Activated CD4-positive, alpha-beta T cell treated with anti-CD3 and anti-CD28 coated beads, Interleukin-2, amount 50 U/mL, for 24 hours (primary cell): ENCODE measurements around the gene PARD6B.
"Not testable (repeated sequence)": the region's sequence is repeated elsewhere in the genome, so short reads cannot be mapped to it uniquely, and the experiment has no call there.

ENCODE experiments used
- DNase-seq, 2 donors: peaks; one replicate each; pipeline ENCODE4 v3.0.0-alpha.2; 2020; ENCODE audit warnings: low read depth in 1 of 2, low spot score in 1 of 2

Gene PARD6B, protein sequence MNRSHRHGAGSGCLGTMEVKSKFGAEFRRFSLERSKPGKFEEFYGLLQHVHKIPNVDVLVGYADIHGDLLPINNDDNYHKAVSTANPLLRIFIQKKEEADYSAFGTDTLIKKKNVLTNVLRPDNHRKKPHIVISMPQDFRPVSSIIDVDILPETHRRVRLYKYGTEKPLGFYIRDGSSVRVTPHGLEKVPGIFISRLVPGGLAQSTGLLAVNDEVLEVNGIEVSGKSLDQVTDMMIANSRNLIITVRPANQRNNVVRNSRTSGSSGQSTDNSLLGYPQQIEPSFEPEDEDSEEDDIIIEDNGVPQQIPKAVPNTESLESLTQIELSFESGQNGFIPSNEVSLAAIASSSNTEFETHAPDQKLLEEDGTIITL

DNA sequence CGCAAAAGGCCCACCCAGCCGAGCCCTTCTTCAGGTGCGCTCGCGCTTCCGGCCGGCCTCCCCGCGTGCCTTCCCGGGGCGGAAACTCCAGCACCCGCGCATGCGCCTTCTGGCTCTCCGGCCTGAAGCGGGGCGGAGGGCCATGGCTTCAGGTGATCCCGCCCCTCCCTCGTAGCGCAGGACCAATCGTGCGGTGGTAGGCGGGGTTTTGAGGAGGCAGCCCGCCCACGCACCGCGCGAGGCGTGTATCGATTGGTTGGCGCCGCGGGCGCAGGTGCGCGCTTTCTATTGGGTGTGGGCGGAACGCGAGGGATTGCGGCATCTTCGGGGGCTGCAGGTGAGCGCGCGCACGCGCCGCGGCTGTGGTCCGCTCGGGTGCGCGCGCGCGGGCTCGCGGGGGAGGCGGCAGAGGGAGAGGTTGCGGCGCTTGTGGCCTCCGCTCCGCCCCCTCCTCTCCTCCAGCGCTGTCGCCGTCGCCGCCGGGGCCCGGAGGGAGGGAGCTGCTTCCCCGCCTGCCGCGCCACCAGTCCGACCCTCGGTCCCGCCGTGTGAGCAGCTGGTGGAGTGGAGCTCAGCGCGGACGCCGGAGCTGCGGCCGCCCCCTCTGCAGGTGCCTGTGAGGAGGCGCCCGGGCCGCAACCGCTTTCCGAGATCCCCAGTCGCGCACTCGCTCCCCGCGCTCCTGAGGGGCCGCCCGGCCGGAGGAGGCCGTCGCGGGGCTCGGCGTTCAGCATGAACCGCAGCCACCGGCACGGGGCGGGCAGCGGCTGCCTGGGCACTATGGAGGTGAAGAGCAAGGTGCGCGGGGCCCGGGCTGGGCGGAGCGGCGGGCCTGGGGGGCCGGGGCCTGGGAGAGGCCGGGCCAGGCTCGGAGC lies at the start of gene PARD6B:
TSS of gene PARD6B (plus strand) at position 526 of the 875 bp plus-strand sequence. CDS start at position 733, 207 bp downstream.
- peak; percentile 98 to 99 for DNase-seq

DNA sequence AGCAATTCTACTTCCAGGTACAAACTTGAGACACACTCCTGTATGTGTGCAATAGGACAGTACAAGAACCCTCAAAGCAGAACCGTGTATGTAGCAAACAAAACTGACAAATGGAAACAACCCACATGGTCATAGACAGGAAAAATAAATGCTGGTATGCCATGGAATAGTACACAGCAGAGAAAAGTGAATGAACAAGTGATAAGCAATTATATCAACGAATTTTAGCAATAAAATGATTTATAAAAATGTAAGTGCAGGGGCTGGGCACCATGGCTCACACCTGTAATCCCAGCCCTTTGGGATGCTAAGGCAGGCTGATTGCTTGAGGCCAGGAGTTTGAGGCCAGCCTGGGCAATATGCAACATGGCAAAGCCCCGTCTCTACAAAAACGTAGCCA lies 49.3 kb upstream of the PARD6B start:
- DNase-seq, result no peak

DNA sequence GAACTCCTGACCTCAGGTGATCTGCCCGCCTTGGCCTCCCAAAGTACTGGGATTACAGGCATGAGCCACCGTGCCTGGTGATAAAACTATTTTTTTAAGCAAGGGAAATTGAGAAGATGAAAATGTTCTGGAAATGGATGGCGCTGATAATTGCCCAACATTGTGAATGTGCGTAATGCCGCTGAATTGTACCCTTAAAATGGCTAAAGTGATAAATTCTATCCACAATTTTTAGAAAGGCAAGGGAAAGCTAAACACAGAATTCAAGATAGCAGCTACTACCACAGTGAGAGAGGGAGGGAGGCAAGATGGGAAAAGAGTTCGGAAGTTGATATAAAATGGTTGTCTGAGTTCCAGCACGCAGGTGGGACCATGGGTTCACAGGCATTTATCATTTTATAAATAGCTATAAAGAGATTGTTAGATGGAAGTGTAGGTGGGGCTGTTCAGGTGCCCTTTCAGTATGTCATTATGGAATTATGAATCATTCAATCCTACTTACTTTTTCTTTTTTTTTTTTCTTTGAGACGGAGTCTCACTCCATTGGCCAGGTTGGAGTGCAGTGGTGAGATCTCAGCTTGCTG lies 48.3 kb upstream of the PARD6B start:
- DNase-seq, result no peak

DNA sequence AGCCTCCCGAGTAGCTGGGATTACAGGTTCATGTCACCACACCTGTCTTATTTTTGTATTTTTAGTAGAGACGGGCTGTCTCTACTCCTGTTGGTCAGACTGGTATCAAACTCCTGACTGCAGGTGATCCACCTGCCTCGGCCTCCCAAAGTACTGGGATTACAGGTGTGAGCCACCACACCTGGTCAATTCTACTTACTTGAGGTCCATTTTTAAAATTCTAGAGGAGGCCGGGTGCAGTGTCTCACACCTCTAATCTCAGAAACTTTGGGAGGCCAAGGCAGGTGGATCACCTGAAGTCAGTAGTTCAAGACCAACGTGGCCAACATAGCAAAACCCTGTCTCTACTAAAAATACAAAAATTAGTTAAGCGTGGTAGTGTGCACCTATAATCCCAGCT lies 47.8 kb upstream of the PARD6B start:
- no peak for DNase-seq

DNA sequence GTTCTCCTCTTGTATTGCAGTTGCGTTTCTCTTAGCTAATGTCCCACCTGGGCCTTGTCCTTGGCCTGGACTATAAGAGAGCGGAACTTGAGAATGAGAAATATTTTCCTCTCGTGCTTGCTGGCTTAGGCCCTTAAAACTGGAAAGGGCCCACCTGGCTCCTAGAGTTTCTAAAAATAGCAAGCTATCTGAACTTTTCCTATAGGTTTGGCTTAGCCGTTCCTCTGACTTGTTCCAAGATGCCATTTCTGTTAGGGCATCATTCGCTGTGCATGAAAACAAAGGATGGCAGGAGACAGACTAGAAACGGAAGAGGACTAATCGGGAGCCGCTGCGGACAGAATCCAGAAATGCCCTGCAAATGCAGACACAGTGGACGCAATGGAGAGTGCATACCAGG lies 44.6 kb upstream of the PARD6B start:
- no peak for DNase-seq

DNA sequence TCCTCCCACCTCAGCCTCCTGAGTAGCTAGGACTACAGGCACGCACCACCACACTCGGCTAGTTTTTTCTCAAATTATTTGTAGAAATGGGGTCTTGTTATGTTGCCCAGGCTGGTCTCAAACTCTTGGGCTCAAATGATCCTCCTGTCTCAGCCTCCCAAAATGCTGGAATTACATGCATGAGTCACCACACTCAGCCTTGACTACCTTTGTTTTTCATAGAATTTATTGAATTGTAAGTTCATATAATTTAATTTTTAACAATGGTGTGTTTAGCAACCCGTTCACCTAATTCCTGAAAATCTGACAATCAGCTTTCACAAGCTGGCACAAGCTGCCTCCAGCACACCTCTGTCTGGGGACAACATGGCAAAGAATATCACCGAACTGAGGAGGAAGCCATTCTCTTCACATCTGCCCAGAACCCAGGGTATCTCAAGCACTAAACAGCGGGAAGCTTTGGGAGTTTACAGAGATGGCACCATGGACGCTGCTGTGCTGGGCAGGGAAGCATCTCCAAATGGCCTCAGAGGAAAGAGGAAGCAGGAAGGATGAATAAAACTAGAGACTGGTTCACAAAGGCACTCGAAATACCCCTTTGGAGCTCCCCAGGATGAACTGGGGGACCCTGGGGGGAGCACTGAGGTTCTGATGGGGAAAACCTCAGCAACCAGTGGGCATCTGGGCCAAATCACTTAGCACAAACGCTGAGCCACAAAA lies 43.0 kb upstream of the PARD6B start:
- DNase-seq, result no peak

DNA sequence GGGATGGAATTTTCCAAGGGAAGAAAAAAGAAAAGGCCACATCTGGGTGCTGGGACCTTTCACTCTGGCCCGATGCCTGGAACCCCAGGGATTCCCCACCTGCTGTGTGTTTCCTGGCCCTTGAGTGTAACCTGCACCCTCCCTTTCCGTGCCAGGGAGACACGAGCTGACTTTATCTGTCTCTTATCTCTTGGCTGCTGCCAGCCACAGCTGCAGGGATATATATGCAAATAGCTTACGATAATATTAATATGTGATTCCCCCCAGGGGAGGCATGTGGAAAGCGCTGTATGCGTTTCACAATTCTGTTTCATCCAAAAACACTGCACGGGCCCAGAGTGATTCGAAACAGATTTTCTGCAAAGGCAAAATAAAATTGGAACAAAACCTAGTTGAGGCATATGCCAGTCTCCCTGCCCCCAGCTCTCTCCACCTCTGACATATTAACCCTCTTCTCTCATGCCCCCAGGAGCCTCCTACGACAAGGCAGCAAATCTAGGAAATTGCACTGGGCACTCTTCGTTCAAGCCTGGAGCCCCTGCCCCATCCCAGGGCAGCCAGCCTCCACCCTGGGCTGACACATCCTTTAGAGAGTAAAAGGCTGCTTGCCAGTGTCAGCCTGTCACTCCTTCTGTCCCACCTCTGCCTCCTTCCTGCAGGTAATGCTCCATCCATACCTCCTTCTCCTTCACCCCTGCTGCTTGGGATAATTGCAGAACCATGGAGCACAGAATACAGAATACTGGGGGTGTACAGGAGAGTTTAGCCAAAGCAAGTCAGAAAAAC lies 41.3 kb upstream of the PARD6B start:
- DNase-seq, result no peak

DNA sequence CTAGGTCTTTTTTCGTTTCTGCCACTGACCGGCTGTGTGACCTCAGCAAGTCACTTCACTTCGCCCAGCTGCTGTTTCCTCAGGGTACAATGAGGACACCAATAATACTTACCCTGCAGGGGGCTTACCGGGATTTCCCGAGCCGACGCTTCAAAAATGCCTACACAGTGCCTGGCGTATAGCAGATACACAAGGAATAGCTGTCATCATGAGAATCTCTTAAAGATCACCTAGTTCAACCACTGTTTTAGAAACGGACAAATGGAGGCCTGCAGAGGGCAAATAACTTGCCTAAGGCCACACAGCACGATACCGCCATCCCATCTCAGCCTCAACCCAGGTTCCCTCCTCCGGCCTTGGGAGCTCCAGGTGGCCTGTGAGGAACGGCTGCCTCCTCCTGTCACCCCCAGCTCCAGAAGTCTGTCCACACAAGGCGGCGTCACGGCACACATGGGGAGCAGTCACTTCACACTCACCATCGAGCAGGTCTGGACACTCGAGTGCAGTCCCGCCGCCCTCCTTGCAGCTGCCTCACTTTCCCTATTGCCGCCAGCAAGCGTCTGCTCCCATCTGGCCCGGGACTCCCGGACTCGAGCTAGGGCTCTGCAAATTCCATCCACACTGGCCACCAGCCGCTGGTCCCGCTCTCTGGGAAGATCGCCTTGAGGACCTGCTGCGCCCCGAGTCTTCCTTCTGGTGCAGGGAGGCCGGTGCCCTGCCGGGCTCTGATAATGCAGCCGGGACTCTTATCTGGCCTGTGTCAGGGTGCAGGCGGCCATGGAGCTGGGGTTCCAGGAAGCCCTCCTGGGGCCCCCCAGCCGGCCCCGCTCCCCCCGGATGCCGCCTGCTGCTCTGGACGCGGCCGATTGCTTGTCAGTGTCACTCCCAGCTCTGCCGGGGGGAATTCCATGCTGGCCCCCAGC lies 40.5 kb upstream of the PARD6B start, which contains the start of gene RIPOR3:
TSS of gene RIPOR3 (minus strand) at position 893 of the 923 bp plus-strand sequence. CDS start at position 479, 414 bp downstream.
- DNase-seq, result no peak

DNA sequence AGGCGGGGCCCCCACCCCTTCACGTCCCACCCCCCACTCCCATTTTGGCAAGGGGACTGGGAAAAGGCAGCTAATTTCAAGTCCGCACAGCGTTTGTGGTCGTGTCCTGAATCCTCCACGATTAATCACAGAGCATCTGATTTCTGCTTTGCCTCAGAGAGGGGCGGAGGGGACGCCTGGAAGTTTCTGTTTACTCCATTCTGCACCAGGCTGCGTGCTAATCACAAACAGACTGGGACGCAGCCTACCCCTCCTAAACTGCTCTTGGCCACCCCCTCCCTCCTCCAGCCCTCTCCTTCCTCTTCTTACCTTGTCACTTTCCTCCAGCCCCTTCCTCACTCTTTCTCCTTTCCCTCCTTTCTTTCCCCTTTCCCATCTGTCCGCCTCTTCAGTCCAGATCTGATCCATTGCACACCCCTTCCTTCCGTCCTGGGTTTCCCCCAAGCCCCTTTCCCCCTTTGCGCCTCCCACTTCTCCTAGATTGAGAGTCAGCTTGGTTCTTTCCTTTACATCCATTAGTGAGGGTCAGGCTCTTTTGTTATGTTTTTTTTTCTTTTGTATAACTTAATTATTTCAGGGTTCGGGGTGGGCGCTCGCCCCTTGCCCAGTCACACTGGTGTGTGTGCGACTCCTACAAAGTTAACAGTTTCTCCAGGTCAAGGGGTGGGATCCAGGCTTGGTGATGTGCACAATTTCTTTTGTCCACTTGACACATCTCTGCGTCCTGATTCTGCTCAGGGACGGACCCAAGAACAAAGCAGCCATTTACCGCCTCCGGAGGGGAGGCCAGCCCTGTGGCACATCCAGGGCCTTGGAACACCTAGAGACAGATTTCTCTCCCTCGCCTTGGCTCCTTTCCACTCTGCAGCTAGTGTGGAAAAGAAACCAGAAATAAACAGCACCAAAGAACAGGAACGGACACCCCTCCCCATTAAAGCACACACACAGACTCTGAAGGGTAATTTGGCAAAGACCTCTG lies 39.5 kb upstream of the PARD6B start:
- DNase-seq, result no peak

DNA sequence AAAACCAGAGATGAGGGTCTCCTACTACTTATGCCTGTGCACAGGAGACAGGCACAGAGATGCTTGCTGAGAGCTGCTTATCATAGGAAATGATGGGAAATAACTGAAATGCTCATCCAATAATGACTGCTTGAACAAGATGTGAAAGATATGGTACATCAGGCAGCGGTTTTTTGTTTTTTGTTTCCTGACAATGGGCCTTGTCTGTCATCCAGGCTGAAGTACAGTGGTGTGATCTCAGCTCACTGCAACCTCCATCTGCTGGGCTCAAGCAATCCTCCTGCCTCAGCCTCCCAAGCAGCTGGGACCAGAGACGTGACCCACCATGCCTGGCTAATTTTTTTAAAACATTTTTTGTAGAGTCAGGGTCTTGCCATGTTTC lies 38.8 kb upstream of the PARD6B start:
- no peak for DNase-seq

DNA sequence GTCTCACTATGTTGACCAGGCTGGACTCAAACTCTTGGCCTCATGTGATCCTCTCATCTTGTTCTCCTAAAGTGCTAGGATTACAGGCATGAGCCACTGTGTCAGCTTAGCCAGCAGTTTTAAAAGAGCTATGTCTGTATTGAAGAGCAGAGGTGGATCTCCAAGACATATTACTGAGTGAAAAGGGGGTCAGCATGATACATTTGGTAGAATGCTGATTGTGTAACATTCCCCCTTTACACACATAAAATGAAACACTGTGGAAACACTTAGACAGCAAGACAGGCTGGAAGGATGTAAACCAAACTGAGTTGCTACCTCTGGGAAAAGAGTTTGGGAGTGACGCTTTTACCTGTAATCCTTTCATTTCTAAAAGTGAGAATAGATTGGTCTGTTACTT lies 38.4 kb upstream of the PARD6B start:
- no peak for DNase-seq

DNA sequence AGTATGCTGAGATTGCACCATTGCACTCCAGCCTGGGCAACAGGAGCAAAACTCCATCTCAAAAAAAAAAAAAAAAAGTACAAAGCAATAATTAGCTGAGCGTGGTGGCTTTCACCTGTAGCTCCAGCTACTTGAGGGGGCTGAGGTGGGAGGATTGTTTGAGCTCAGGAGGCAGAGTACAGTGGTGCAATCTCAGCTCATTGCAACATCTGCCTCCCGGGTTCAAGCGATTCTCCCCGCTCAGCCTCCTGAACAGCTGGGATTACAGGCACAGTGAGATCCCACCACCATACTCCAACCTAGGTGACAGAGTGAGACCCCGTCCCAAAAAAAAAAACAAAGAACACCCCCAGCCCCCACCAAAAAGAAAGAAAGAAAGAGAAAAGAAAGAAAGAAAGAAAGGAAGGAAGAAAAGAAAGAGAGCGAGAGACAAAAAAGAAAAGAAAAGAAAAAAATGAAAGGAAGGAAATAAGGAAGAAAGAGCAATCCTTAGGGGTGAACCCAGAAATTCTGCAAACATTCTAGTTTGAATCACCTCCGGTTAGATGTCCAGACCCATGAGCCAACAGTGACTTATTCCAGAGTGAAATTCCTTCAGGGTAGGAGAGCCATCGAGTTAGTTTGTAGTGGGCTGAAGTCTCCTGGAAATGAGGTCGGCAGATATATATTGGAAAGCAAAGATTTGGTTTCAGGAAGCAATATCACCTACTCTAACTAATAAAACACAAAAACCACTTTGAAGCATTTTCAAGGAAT lies 36.8 kb upstream of the PARD6B start:
- DNase-seq, result no peak

DNA sequence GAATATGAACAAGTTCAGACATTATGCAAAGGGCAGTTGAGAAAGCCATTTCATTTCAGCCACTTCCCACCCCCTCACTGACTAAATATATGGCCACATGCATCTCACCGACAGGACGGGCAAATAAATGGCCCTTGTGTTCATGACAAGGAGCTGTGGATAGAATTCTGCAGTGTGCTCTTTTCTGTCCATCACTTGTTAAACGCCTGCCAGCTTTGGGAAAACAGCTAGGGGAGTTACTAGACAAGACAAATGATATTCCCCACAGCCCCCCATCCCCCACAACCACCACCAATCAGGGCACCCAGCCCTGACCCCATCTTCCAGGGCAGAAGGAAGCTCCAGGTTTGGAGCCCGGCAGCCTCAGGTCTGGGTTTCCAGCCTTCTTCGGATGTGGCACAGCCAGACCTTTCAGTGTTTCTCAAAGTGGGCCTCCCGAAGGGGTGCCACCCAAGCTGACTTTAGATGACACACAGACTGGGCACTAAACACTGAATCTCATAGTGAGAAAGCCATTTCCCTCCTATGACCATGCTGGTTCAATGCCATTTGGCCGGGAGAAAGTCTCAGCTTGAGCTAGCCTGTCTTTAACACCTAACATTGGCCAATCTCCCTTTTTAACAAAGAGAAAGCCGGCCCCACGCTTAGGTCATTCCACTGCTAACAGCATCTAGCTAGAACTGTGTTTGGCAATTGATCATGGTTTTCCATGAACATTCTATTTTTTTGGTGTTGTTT lies 36.1 kb upstream of the PARD6B start:
- DNase-seq, result no peak

DNA sequence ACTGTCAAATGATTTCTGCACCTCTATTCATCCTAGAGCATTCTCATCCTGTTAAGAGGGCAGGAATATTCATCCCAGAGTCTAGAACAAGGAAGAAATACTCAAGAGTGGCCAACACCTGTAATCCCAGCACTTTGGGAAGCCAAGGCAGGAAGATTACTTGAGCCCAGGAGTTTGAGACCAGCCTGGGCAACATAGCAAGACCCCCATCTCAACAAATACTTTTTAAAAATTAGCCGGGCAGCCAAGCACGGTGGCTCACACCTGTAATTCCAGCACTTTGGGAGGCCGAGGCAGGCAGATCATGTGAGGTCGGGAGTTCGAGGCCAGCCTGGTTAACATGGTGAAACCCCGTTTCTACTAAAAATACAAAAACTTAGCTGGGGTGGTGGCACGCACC lies 33.1 kb upstream of the PARD6B start:
- DNase-seq, result not testable (repeated sequence)

DNA sequence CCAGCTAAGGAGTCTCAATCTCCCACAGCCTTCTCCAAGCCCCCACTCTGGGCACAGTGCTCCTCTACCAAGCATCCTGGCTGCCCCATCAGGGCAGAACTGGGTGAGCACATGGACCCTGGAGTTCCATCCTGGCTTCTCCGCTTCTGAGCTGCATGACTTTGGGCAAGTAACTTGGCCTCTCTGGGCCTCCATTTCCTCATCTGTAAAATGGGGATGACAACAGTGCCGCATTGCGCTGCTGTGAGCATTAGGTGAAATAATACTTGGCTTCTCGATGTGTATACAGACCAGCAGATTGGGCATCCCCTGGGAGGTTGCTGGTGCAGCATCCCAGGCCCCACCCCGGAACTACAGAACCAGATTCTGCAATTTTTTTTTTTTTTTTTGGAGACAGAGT lies 31.7 kb upstream of the PARD6B start:
- no peak for DNase-seq

DNA sequence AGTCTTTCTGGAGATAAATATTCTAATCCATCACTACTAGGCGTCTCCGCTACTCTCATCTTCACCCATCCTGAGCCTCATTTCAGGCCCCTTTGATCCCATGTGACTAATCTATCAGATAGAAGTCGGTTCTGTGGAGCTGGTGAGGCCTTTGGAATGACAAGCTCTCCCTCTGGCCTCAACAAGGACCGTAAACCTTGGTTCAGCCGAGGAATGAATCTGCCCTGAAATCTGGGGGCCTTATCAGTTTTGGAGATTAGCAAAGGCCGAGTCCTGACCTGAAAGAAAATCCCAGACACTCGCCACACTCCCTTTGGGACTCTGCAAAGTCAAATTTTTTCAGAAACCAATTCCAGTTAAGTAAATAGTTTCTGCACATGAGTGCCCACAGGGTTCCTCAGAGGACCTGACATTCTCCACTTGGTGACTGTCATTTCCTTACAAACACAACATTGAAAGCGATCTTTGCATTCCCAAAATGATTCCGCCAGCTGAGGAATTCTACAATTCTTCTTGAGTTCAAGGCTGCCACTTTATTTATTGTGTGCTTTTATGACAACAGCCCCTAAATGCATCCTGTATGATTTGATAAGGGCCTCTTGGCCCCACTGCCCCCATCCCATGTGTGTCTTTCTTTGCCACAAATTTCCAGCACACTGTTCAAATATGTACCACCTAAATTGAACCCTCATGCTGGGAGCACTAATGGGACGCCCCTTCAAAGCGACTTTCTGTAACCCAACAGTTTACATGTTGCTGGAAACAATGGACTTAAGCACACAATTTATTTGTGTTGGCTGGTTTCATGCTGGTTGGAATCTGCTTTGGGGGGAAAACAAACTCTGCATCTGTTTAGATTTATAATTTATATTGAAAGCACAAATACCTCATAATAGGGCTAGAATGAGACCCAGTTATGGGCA lies 30.1 kb upstream of the PARD6B start:
- no peak for DNase-seq
